ENCODE results near the gene CLEC18C.
A peak's percentile ranks its signal among the peaks of the same experiment; 100 is the strongest.
"Not testable (repeated sequence)": the region's sequence is repeated elsewhere in the genome, so short reads cannot be mapped to it uniquely, and the experiment has no call there.

The CLEC18C gene

DNA sequence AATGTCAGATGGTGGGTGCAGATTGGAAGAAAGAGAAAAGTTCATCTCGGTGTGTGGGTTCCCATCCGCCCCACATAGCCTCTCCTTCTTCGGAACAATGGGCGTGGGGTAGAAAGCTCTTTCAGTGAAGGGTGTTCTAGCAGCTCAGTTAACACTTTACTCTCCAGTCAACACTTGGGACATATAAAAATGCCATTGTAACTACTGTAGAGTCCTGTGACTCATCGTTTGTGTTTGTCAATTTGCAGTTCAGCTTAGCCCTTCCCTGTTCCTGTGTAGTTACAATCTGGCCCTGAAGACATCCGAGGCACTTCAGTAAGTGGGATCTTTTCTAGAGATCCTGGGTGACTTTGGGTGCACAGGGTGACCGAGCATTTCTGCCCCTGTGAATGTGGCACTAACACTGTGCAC lies 11.5 kb upstream of the CLEC18C start:
- peak overlapping the region; percentile 18 for H3K9ac ChIP-seq (ENCODE audit: low read length)
- no peaks in the 10 kb centered on the region for H3K27me3 ChIP-seq (ENCODE audit: control insufficient read depth, insufficient read depth, low read length)
- H3K4me1 ChIP-seq (ENCODE audit: control insufficient read depth, insufficient read depth, low read length) = peaks cover 13% of the 10 kb centered on the region
- no peak overlapping the region for H3K4me3 ChIP-seq (ENCODE audit: low read length)
- H3K36me3 ChIP-seq (ENCODE audit: control insufficient read depth, insufficient read depth, low read length) = peaks cover 7% of the 10 kb centered on the region
- H3K9me3 ChIP-seq (ENCODE audit: control insufficient read depth, low read length) = no peaks in the 10 kb centered on the region

DNA sequence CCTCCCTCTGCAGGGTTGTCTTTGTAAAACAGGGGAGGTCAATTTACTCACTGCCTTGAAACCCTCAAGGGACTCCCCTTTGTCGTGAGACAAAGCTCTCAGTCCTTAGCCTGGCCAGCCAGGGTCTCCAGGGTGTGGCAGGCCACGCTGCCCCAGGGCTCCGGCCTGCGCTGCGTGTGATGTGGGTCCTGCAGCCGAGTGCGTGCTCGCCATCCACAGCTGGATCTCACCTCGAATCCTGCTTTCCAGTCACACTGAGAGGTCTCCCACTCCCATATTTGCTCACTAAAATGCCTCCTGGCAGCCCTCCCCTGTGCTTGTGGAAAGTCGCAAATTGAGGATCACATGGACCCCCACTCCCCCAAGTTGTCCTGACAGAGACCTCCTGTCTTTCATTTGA lies 10.0 kb upstream of the CLEC18C start:
- Histone ChIP-seq H3K9ac (ENCODE audit: low read length) (no peak overlapping the region), H3K4me1 (ENCODE audit: control insufficient read depth, insufficient read depth, low read length) (peaks cover 13% of the 10 kb centered on the region), H3K9me3 (ENCODE audit: control insufficient read depth, low read length) (no peaks in the 10 kb centered on the region), H3K27me3 (ENCODE audit: control insufficient read depth, insufficient read depth, low read length) (no peaks in the 10 kb centered on the region), H3K36me3 (ENCODE audit: control insufficient read depth, insufficient read depth, low read length) (peaks cover 7% of the 10 kb centered on the region), H3K4me3 (ENCODE audit: low read length) (no peak overlapping the region)

DNA sequence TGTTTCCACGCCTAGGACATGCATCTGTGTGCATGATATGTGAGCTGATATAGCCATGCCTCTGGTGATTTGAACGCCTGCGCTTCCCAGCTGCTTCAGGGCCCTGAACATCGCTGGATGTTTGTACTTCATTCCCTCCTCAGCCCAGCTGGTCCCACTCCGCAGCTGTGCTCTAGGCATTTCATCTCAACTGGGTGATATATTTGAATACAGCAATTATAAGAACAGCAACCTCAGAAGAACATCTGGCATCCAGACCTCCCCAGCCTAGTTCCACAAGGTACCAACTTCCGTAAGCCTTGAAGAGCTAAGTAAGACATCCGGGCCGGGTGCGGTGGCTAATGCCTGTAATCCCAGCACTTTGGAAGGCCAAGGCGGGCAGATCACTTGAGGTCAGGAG lies 6.9 kb upstream of the CLEC18C start:
- H3K9me3 ChIP-seq (ENCODE audit: control insufficient read depth, low read length); H3K36me3 ChIP-seq (ENCODE audit: control insufficient read depth, insufficient read depth, low read length); H3K27me3 ChIP-seq (ENCODE audit: control insufficient read depth, insufficient read depth, low read length); H3K4me3 ChIP-seq (ENCODE audit: low read length); H3K9ac ChIP-seq (ENCODE audit: low read length): not testable (repeated sequence)
- H3K4me1 ChIP-seq (ENCODE audit: control insufficient read depth, insufficient read depth, low read length) = peaks cover 11% of the 10 kb centered on the region

DNA sequence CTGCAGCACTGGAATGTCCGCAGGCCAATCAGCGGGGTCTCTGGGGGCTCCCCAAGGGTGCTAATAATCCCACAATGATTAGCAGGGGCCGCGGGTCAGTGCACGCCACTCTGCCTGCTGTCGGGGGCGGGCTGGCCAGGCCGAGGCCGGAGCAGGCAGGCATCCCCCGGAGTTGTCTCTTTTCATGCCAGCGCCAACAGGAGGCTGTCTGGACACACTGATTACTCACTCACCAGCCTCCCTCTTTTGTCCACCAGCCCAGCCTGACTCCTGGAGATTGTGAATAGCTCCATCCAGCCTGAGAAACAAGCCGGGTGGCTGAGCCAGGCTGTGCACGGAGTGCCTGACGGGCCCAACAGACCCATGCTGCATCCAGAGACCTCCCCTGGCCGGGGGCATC lies 329 bp downstream of the CLEC18C start:
- not testable (repeated sequence) for H3K36me3 ChIP-seq (ENCODE audit: control insufficient read depth, insufficient read depth, low read length); H3K9ac ChIP-seq (ENCODE audit: low read length); H3K9me3 ChIP-seq (ENCODE audit: control insufficient read depth, low read length); H3K27me3 ChIP-seq (ENCODE audit: control insufficient read depth, insufficient read depth, low read length); H3K4me1 ChIP-seq (ENCODE audit: control insufficient read depth, insufficient read depth, low read length); H3K4me3 ChIP-seq (ENCODE audit: low read length)

DNA sequence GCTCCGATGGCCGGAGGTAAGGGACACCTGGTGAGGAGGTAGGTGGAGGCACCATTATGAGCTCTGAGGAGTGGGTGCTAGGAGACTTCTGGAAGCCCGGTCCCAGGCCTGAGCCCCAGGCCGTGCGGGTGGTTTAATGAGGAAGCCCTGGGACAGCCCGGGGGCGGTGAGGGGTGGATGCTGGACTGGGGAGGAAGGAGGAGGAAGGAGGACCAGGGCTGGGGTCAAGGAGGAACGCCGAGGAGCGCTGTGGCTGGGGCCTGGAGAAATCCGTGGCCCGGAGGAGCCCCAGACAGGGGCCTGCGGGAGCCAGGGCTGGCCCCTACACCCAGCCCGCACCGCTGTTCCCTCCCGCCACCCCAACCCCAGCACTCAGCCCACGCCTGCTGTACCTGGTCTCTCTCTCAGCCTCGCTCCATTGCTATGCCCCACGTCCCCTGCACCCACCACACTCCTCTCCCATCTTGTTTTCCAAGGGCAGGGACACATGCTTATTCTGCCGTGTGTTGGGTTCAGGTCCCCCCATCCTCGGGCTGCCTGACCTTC lies 873 bp downstream of the CLEC18C start:
- not testable (repeated sequence) for H3K4me3 ChIP-seq (ENCODE audit: low read length); H3K4me1 ChIP-seq (ENCODE audit: control insufficient read depth, insufficient read depth, low read length); H3K9me3 ChIP-seq (ENCODE audit: control insufficient read depth, low read length); H3K36me3 ChIP-seq (ENCODE audit: control insufficient read depth, insufficient read depth, low read length); H3K9ac ChIP-seq (ENCODE audit: low read length); H3K27me3 ChIP-seq (ENCODE audit: control insufficient read depth, insufficient read depth, low read length)

GRCh38 chr16:70187858-70188607 lies 14.4 kb downstream of the CLEC18C start:
- not testable (repeated sequence) for H3K4me1 ChIP-seq (ENCODE audit: control insufficient read depth, insufficient read depth, low read length); H3K4me3 ChIP-seq (ENCODE audit: low read length); H3K9ac ChIP-seq (ENCODE audit: low read length); H3K9me3 ChIP-seq (ENCODE audit: control insufficient read depth, low read length); H3K36me3 ChIP-seq (ENCODE audit: control insufficient read depth, insufficient read depth, low read length); H3K27me3 ChIP-seq (ENCODE audit: control insufficient read depth, insufficient read depth, low read length)

DNA sequence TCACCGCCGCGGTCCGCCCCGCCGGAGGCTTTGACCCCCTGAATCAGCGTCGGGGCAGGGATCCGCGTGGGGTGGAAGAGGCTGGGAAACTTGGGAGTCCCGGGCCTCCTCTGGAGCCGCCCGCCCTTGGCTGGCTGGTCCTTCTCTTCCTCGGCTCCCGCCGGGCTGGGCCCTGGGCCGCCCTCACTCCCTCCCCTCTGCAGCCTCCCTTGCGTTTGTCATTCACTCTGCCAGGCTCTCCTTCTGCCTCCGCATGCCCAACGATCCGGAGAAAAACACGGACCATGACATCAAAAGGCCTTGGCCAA lies 15.0 kb downstream of the CLEC18C start:
- H3K4me1 ChIP-seq (ENCODE audit: control insufficient read depth, insufficient read depth, low read length); H3K9me3 ChIP-seq (ENCODE audit: control insufficient read depth, low read length); H3K9ac ChIP-seq (ENCODE audit: low read length); H3K36me3 ChIP-seq (ENCODE audit: control insufficient read depth, insufficient read depth, low read length); H3K4me3 ChIP-seq (ENCODE audit: low read length); H3K27me3 ChIP-seq (ENCODE audit: control insufficient read depth, insufficient read depth, low read length): not testable (repeated sequence)

DNA sequence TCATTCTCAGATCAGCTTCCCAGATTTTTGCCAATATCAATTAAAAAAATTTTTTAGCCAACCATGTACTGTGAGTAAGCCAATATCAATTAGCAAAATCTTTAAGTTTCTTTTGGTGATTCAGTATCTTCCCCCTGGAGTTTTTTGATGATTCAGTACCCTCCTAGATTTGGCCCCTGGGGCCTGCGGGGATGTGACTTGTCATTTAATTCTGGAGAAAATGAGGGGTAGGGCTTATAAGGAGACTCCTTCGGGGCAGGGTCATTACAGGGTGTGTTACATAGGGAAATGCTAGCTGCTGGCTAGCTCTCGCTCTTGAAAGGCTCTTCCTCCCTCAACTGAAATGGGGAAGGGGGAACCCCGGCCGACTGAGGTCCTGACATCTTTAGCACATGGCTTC lies 17.0 kb downstream of the CLEC18C start:
- H3K4me3 ChIP-seq (ENCODE audit: low read length); H3K4me1 ChIP-seq (ENCODE audit: control insufficient read depth, insufficient read depth, low read length); H3K36me3 ChIP-seq (ENCODE audit: control insufficient read depth, insufficient read depth, low read length); H3K27me3 ChIP-seq (ENCODE audit: control insufficient read depth, insufficient read depth, low read length); H3K9me3 ChIP-seq (ENCODE audit: control insufficient read depth, low read length); H3K9ac ChIP-seq (ENCODE audit: low read length): not testable (repeated sequence)

DNA sequence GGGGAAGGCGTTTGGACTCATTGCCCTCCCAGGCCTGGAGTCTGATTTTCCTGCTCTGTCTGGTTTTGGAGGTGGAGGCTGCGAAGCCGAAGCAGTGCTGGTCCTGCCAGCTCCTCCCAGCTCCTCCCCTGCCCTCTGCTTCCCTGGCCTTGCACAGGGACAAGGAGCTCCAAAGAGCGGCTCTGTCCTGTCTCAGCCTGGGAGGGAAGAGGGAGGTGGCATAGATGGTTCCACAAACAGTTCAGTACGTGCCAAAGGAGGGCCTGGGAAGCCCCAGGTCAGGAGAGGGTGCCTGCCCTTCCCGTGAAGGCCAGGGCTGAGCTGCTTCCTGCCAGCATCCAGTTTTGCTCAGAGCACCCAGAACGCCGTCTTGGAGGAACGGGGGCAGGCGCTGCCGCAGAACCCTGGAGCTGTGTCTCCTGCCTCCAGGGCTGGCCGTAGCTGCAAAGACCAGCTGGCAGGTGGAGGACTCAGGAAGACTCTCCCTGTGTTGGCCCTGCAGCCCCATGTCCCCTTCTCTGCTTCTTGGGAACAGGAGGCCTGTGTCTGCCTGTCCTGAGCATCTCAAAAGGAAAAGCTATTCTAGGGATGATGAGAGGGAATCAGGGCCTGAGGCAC lies 23.2 kb downstream of the CLEC18C start:
- not testable (repeated sequence) for H3K4me1 ChIP-seq (ENCODE audit: control insufficient read depth, insufficient read depth, low read length); H3K36me3 ChIP-seq (ENCODE audit: control insufficient read depth, insufficient read depth, low read length)

DNA sequence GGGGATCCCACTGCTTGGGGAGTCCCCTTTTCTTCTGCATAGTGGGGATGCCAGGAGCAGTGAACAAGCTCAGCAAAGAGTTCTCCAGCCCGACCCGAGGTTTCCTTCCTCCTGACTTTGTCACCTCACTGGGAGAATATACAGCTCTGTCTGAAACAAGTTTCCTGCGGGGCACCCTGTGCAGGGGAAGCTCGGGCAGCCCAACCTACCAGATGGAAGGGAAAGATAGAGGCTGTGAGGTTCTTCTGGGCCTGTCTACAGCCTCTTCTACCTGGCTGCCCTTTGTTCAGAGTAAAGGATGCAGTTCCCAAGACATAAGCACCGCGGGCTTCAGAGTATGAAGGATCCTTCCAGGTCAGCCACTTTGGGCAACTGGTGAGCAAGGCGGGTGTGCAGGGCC lies 24.0 kb downstream of the CLEC18C start:
- H3K9me3 ChIP-seq (ENCODE audit: control insufficient read depth, low read length); H3K9ac ChIP-seq (ENCODE audit: low read length); H3K4me3 ChIP-seq (ENCODE audit: low read length); H3K27me3 ChIP-seq (ENCODE audit: control insufficient read depth, insufficient read depth, low read length); H3K36me3 ChIP-seq (ENCODE audit: control insufficient read depth, insufficient read depth, low read length); H3K4me1 ChIP-seq (ENCODE audit: control insufficient read depth, insufficient read depth, low read length): not testable (repeated sequence)

More for the DNA sequence above, 23.2 kb downstream of the CLEC18C start:
- H3K9ac ChIP-seq (ENCODE audit: low read length); H3K9me3 ChIP-seq (ENCODE audit: control insufficient read depth, low read length); H3K4me3 ChIP-seq (ENCODE audit: low read length); H3K27me3 ChIP-seq (ENCODE audit: control insufficient read depth, insufficient read depth, low read length): not testable (repeated sequence)

- not testable (repeated sequence) for H3K36me3 ChIP-seq (ENCODE audit: control insufficient read depth, insufficient read depth, low read length); H3K27me3 ChIP-seq (ENCODE audit: control insufficient read depth, insufficient read depth, low read length); H3K4me1 ChIP-seq (ENCODE audit: control insufficient read depth, insufficient read depth, low read length); H3K9ac ChIP-seq (ENCODE audit: low read length); H3K9me3 ChIP-seq (ENCODE audit: control insufficient read depth, low read length); H3K4me3 ChIP-seq (ENCODE audit: low read length)
Measured at GRCh38 chr16:70198230-70198629, 24.6 kb downstream of the CLEC18C start.

- not testable (repeated sequence) for H3K9me3 ChIP-seq (ENCODE audit: control insufficient read depth, low read length); H3K4me3 ChIP-seq (ENCODE audit: low read length); H3K9ac ChIP-seq (ENCODE audit: low read length); H3K36me3 ChIP-seq (ENCODE audit: control insufficient read depth, insufficient read depth, low read length); H3K27me3 ChIP-seq (ENCODE audit: control insufficient read depth, insufficient read depth, low read length); H3K4me1 ChIP-seq (ENCODE audit: control insufficient read depth, insufficient read depth, low read length)
Measured at GRCh38 chr16:70198666-70199065, 25.1 kb downstream of the CLEC18C start.

GRCh38 chr16:70199170-70199569 lies 25.6 kb downstream of the CLEC18C start:
- not testable (repeated sequence) for H3K36me3 ChIP-seq (ENCODE audit: control insufficient read depth, insufficient read depth, low read length); H3K9ac ChIP-seq (ENCODE audit: low read length); H3K27me3 ChIP-seq (ENCODE audit: control insufficient read depth, insufficient read depth, low read length); H3K4me3 ChIP-seq (ENCODE audit: low read length); H3K9me3 ChIP-seq (ENCODE audit: control insufficient read depth, low read length); H3K4me1 ChIP-seq (ENCODE audit: control insufficient read depth, insufficient read depth, low read length)

All from mucosa of stomach (tissue), 1 donor.